ENCODE results near the gene LPP.

GRCh38 chr3:188209740-188210139, 55.8 kb downstream of the LPP start:
- TF ChIP-seq CTCF (conservative IDR thresholded peaks at IDR 0.05; ENCODE audit: low read depth, low read length) (no peak), EZH2 (IDR thresholded peaks at IDR 0.05; ENCODE audit: low read length, unreplicated experiment) (no peak)

Data from PC-3 (cell line).